H1 (cell line): ENCODE data around the gene NT5M. TPM values are rescaled to one million over a fixed set of nuclear protein-coding genes. Genes with fewer than 3 reads are reported as not detected.
A peak's percentile ranks its signal among the peaks of the same experiment; 100 is the strongest.

ENCODE experiments used
- CTCF ChIA-PET: fragments of 300-600 bp; sonication (Branson Sonifier 250); formaldehyde crosslinking; loops from one replicate; lab custom pipeline; 2021; ENCODE audit not compliant: partially characterized antibody; lab: Charles Lee
- POLR2A ChIA-PET: fragments of 300-600 bp; sonication (Branson Sonifier 250); formaldehyde crosslinking; loops from one replicate; lab custom pipeline; 2021; ENCODE audit warnings: inconsistent platforms; ENCODE audit not compliant: partially characterized antibody; lab: Charles Lee
- DNase-seq, 2 experiments: peaks; one replicate each; pipeline versions ENCODE4 v3.0.0 to v3.0.0-alpha.2; 2010 to 2022; ENCODE audit warnings: low spot score in 2 of 2, low read depth in 1 of 2, mixed read lengths in 1 of 2
- FAIRE-seq: peaks from 2 replicates; lab custom pipeline; 2011; peaks lifted over from hg19 to GRCh38; lab: Jason Lieb, UNC
- H2AFZ ChIP-seq: 2 replicates; pipeline ENCODE4 v1.8.1; 2012; ENCODE audit warnings: low read length, inconsistent platforms
- H2AK5ac ChIP-seq: 2 replicates; pipeline ENCODE4 v1.6.1; 2013; ENCODE audit warnings: low read depth, low read length
- H2BK120ac ChIP-seq: replicated peaks from 2 replicates; pipeline ENCODE3; 2013; ENCODE audit warnings: low read depth, low read length, inconsistent platforms
- H2BK12ac ChIP-seq: 2 replicates; pipeline ENCODE4 v1.6.1; 2013; ENCODE audit warnings: low read depth, low read length
- H2BK15ac ChIP-seq: 2 replicates; pipeline ENCODE4 v1.6.1; 2013; ENCODE audit warnings: low read length
- H2BK20ac ChIP-seq: 2 replicates; pipeline ENCODE4 v1.6.1; 2013; ENCODE audit warnings: low read length
- H2BK5ac ChIP-seq: 2 replicates; pipeline ENCODE4 v1.6.1; 2013; ENCODE audit warnings: low read depth, low read length
- H3K14ac ChIP-seq: 2 replicates; pipeline ENCODE4 v1.6.1; 2013; ENCODE audit warnings: inconsistent platforms; ENCODE audit not compliant: insufficient read length
- H3K18ac ChIP-seq: 2 replicates; pipeline ENCODE4 v1.6.1; 2013; ENCODE audit warnings: low read length; ENCODE audit errors: extremely low read depth
- H3K23ac ChIP-seq: 2 replicates; pipeline ENCODE4 v1.6.1; 2013; ENCODE audit warnings: inconsistent platforms; ENCODE audit not compliant: insufficient read length
- H3K23me2 ChIP-seq: 2 replicates; pipeline ENCODE4 v1.6.1; 2013; ENCODE audit warnings: low read depth, low read length
- H3K27ac ChIP-seq: 2 replicates; pipeline ENCODE4 v1.6.1; 2011; ENCODE audit warnings: low read depth, low read length, inconsistent platforms
- H3K27me3 ChIP-seq, 4 experiments: replicated peaks in 1 of 4; 1 replicate in 1 of 4; 2 replicates in 3 of 4; pipeline versions ENCODE4 v1.6.1 to v1.8.1; 2011 to 2013; ENCODE audit warnings: low read length in 3 of 4, mild to moderate bottlenecking in 3 of 4, inconsistent platforms in 2 of 4, mixed read lengths in 2 of 4, moderate library complexity in 1 of 4; ENCODE audit not compliant: control insufficient read depth in 3 of 4, insufficient read depth in 3 of 4; ENCODE audit errors: extremely low read depth in 1 of 4
- H3K36me3 ChIP-seq, 4 experiments: 2 replicates each; pipeline versions ENCODE4 v1.6.1 to v1.8.1; 2011 to 2013; ENCODE audit warnings: mild to moderate bottlenecking in 4 of 4, low read length in 3 of 4, moderate library complexity in 2 of 4, control low read depth in 1 of 4, inconsistent platforms in 1 of 4; ENCODE audit not compliant: insufficient read depth in 4 of 4, control insufficient read depth in 2 of 4
- H3K4ac ChIP-seq: replicated peaks from 2 replicates; pipeline ENCODE3; 2013; ENCODE audit warnings: low read length, low read depth, mixed read lengths, inconsistent platforms; ENCODE audit not compliant: insufficient read length
- H3K4me1 ChIP-seq, 4 experiments: replicated peaks in 1 of 4; 1 replicate in 1 of 4; 2 replicates in 3 of 4; pipeline versions ENCODE4 v1.6.1 to v1.8.1; 2011 to 2013; ENCODE audit warnings: low read length in 3 of 4, inconsistent platforms in 2 of 4, mixed read lengths in 1 of 4; ENCODE audit not compliant: insufficient read depth in 4 of 4, control insufficient read depth in 3 of 4
- H3K4me2 ChIP-seq, 2 experiments: 2 replicates each; pipeline versions ENCODE4 v1.6.1 to v1.8.1; 2011 to 2013; ENCODE audit warnings: low read depth in 2 of 2, low read length in 2 of 2, control low read depth in 1 of 2, inconsistent platforms in 1 of 2, mild to moderate bottlenecking in 1 of 2; ENCODE audit not compliant: insufficient read depth in 1 of 2
- H3K4me3 ChIP-seq, 4 experiments: fragments of 200-600, 300-600 bp in 1 of 4; sonication (generic), shearing (Covaris generic), sonication (Bioruptor Twin) in 1 of 4; 2 replicates each; pipeline versions ENCODE4 v1.5.1 to v1.8.1; 2011 to 2016; ENCODE audit warnings: low read length in 4 of 4, low read depth in 3 of 4, control low read depth in 2 of 4, inconsistent platforms in 2 of 4, mild to moderate bottlenecking in 2 of 4, mixed read lengths in 1 of 4, moderate library complexity in 1 of 4; ENCODE audit not compliant: insufficient read depth in 2 of 4; ENCODE audit errors: extremely low read depth in 1 of 4
- H3K56ac ChIP-seq: replicated peaks from 2 replicates; pipeline ENCODE3; 2013; ENCODE audit warnings: low read depth, mild to moderate bottlenecking, mixed read lengths, low read length, inconsistent platforms; ENCODE audit not compliant: insufficient read length
- H3K79me1 ChIP-seq: 2 replicates; pipeline ENCODE4 v1.6.1; 2013; ENCODE audit warnings: low read depth, low read length, control low read depth
- H3K79me2 ChIP-seq, 2 experiments: 2 replicates each; pipeline versions ENCODE4 v1.6.1 to v1.8.1; 2012 to 2013; ENCODE audit warnings: low read length in 2 of 2, mild to moderate bottlenecking in 2 of 2, inconsistent platforms in 1 of 2; ENCODE audit not compliant: insufficient read depth in 2 of 2, control insufficient read depth in 1 of 2
- H3K9ac ChIP-seq, 4 experiments: replicated peaks in 1 of 4; 1 replicate in 1 of 4; 2 replicates in 3 of 4; pipeline versions ENCODE4 v1.6.1 to v1.8.1; 2011 to 2013; ENCODE audit warnings: low read depth in 3 of 4, low read length in 3 of 4, control low read depth in 2 of 4, mild to moderate bottlenecking in 2 of 4, moderate library complexity in 2 of 4, inconsistent platforms in 1 of 4; ENCODE audit errors: extremely low read depth in 1 of 4
- H3K9me3 ChIP-seq, 2 experiments: 2 replicates each; pipeline versions ENCODE4 v1.6.1 to v1.8.1; 2012 to 2013; ENCODE audit warnings: mild to moderate bottlenecking in 2 of 2, moderate library complexity in 2 of 2, control low read depth in 1 of 2, inconsistent platforms in 1 of 2, low read depth in 1 of 2, low read length in 1 of 2, mixed read lengths in 1 of 2; ENCODE audit not compliant: insufficient read depth in 2 of 2
- H4K20me1 ChIP-seq, 2 experiments: replicated peaks in 1 of 2; 2 replicates each; pipeline versions ENCODE3 to v1.8.1; 2011 to 2013; ENCODE audit warnings: inconsistent platforms in 2 of 2, low read length in 2 of 2, mild to moderate bottlenecking in 1 of 2; ENCODE audit not compliant: insufficient read depth in 2 of 2, control insufficient read depth in 1 of 2
- H4K5ac ChIP-seq: 2 replicates; pipeline ENCODE4 v1.6.1; 2013; ENCODE audit warnings: low read length, low read depth, mixed read lengths, inconsistent platforms; ENCODE audit not compliant: insufficient read length
- H4K8ac ChIP-seq: 2 replicates; pipeline ENCODE4 v1.8.0; 2013; ENCODE audit warnings: mild to moderate bottlenecking, moderate library complexity, low read length, inconsistent platforms; ENCODE audit not compliant: insufficient read depth; ENCODE audit errors: extremely low read depth
- H4K91ac ChIP-seq: replicated peaks from 2 replicates; pipeline ENCODE3; 2013; ENCODE audit warnings: low read length, mixed read lengths, inconsistent platforms; ENCODE audit not compliant: insufficient read length
- ASH2L ChIP-seq: fragments of 200-600, 300-600 bp; sonication (generic); IDR thresholded peaks from one replicate; pipeline ENCODE4 v1.7.1; 2017; ENCODE audit warnings: low read length
- BRCA1 ChIP-seq: IDR thresholded peaks from 2 replicates; pipeline ENCODE4 v1.6.1; 2012; ENCODE audit warnings: low read depth, low read length, improper control_type of control experiment
- CEBPB ChIP-seq: IDR thresholded peaks from 2 replicates; pipeline ENCODE4 v1.6.1; 2012; ENCODE audit warnings: low read depth, low read length
- CHD2 ChIP-seq: IDR thresholded peaks from 2 replicates; pipeline ENCODE4 v1.6.1; 2012; ENCODE audit warnings: low read length, improper control_type of control experiment
- EP300 ChIP-seq, 2 experiments: IDR thresholded peaks; 1 replicate in 1 of 2; 2 replicates in 1 of 2; pipeline ENCODE4 v1.6.1; 2011 to 2012; ENCODE audit warnings: low read depth in 2 of 2, low read length in 2 of 2, mild to moderate bottlenecking in 2 of 2, borderline replicate concordance in 1 of 2, inconsistent platforms in 1 of 2, moderate library complexity in 1 of 2
- JUN ChIP-seq: IDR thresholded peaks from 2 replicates; pipeline ENCODE4 v1.6.1; 2011; ENCODE audit warnings: low read depth, mild to moderate bottlenecking, improper control_type of control experiment, low read length
- KDM1A ChIP-seq: fragments of 200-600, 300-600 bp; sonication (generic); IDR thresholded peaks from 2 replicates; pipeline ENCODE4 v1.7.1; 2016; ENCODE audit warnings: mild to moderate bottlenecking, low read length, borderline replicate concordance
- KDM4A ChIP-seq: IDR thresholded peaks from one replicate; pipeline ENCODE4 v1.7.1; 2012; ENCODE audit warnings: low read depth, mild to moderate bottlenecking, moderate library complexity, low read length, inconsistent platforms; ENCODE audit not compliant: severe bottlenecking
- RFX5 ChIP-seq: IDR thresholded peaks from 2 replicates; pipeline ENCODE4 v1.6.1; 2011; ENCODE audit warnings: low read depth, low read length, improper control_type of control experiment, borderline replicate concordance
- SIX5 ChIP-seq: IDR thresholded peaks from 2 replicates; pipeline ENCODE4 v1.6.1; 2011; ENCODE audit warnings: mild to moderate bottlenecking, low read depth, low read length
- SP2 ChIP-seq: IDR thresholded peaks from 2 replicates; pipeline ENCODE4 v1.6.1; 2012; ENCODE audit warnings: mild to moderate bottlenecking, low read length, inconsistent platforms
- TAF1 ChIP-seq: IDR thresholded peaks from 2 replicates; pipeline ENCODE4 v1.6.1; 2011; ENCODE audit warnings: mild to moderate bottlenecking, low read depth, low read length
- WGBS, 2 experiments: shearing (Covaris generic) in 1 of 2; methylation state at CpG; one replicate each; pipeline versions ENCODE4 v1.1.6 to v1.1.7; 2013 to 2015; ENCODE audit warnings: low lambda C conversion rate in 2 of 2, mixed read lengths in 2 of 2, inconsistent platforms in 1 of 2, low coverage in 1 of 2, missing lambda C conversion rate in 1 of 2; ENCODE audit not compliant: insufficient replicate concordance in 2 of 2, insufficient coverage in 1 of 2, insufficient read length in 1 of 2; ENCODE audit errors: extremely low coverage in 1 of 2, missing lambda C conversion rate in 1 of 2; 5-methylcytosine and 5-hydroxymethylcytosine counted together
- polyA plus RNA-seq, 7 experiments: library from polyadenylated mRNA; depleted of rRNA in 3 of 7; stranded (reverse) in 5 of 7; unstranded in 2 of 7; fragments of >200 nt in 5 of 7; fragments of 200-250 nt in 2 of 7; gene quantifications; 1 replicate in 5 of 7; 2 replicates in 1 of 7; 4 replicates in 1 of 7; pipeline versions ENCODE4 v1.2.1 to v1.2.3, GENCODE V29; 2011 to 2013; ENCODE audit warnings: missing spikeins in 2 of 7, mixed read lengths in 2 of 7
- total RNA-seq: library from RNA; stranded (reverse); fragmentation: NEBNext Ultra II Directional; extraction: Animal tissue kit (Norgen Biotek cat#: 25700); gene quantifications from 2 replicates; pipeline ENCODE4 v1.2.1, GENCODE V29; 2021
- TF ChIP-seq, protein P1 (sequence below): IDR thresholded peaks from 2 replicates; pipeline ENCODE4 v1.6.1; 2012; ENCODE audit warnings: inconsistent platforms

The NT5M gene
- total and polyA plus RNA-seq, 2 of the 8 experiments (the other 6 are each of a cell fraction or from before 2014, with no cell fraction given): 7.6 to 18.2 TPM

DNA sequence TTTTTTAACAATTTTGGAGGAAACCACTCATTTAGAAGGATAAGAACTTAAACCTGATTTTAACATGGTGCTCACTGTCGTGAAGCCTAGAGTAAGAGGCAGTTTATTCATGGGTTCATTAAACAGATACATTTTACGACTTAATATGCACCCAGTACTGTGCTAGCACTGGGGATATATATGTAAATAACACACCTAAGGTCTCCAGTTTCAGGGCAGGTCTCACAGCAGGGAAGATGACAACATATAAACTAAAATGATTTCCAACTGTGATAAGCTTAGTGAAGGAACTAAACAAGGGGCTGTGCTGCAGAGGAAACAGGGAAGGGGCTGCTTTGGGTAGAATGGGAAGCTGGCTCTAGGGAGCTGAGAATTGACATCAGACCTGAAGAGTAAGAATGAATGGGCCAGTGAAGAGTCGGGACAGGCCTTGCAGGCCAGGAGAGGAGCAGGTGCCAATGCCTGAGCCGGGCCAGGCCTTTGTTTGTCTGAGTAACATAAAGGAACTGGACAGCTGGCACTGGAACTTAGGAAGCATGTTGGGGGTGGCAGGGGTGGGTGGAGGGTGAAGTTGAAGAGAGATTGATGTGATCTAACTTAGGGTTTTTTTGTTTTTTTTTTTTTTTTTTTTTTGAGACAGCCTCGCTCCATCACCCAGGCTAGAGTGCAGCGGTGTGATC is 12.1 kb downstream of the NT5M start:
- Histone ChIP-seq H3K79me1 (no peaks in the 10 kb centered on the region), H3K9me3 (no peaks in the 10 kb centered on the region; a peak in 1 of 4 replicates), H2BK12ac (no peak overlapping the region), H2BK5ac (no peak overlapping the region), H3K27ac (0 out of 2 replicates have a peak overlapping the region, but pooled peaks have one; percentile 19), H2BK20ac (no peak overlapping the region), H3K14ac (no peak overlapping the region), H3K4me2 (no peak overlapping the region), H2BK15ac (no peak overlapping the region), H2BK120ac (no peak overlapping the region), H4K91ac (no peak overlapping the region), H3K23ac (no peak overlapping the region), H4K5ac (no peak overlapping the region), H3K27me3 (no peaks in the 10 kb centered on the region), H3K4me1 (0 out of 7 replicates have a peak, but pooled peaks cover 0 to 3% (median under 1%) of the 10 kb centered on the region in 4 experiments), H4K8ac (no peak overlapping the region), H3K23me2 (no peaks in the 10 kb centered on the region), H3K18ac (no peak overlapping the region), H3K36me3 (no peaks in the 10 kb centered on the region; a peak in 1 of 8 replicates), H3K4ac (no peak overlapping the region), H3K9ac (no peak overlapping the region; a peak in 1 of 7 replicates), H2AFZ (no peak overlapping the region), H2AK5ac (no peak overlapping the region), H3K79me2 (no peaks in the 10 kb centered on the region), H3K56ac (no peak overlapping the region), H4K20me1 (no peaks in the 10 kb centered on the region), H3K4me3 (no peak overlapping the region)
- no peak for DNase-seq
- 88% methylated on average over 5 of the region's 6 CpGs; no CpG with 5 or more reads in 1 of the 2 experiments for WGBS, 2 experiments
- ChIA-PET POLR2A (interaction anchor here (0.8 to 1.8 kb wide), 3 partner anchors 11 to 45 kb away, joined by 3 to 7 read pairs (median 3); partner anchors contain the start of gene COPS3), CTCF (interaction anchor here (0.7 to 1.1 kb wide), 4 partner anchors 9 to 45 kb away, joined by 3 to 4 read pairs (median 3); no protein-coding TSS in a partner anchor)
- no peak for FAIRE-seq
- TF ChIP-seq KDM4A (no peak), CEBPB (no peak), RFX5 (no peak), CHD2 (no peak), BRCA1 (no peak), JUN (no peak), SP2 (no peak), KDM1A (no peak), EP300 (IDR thresholded peaks at IDR 0.05; ENCODE audit: borderline replicate concordance in 1 of 2, low read depth in 2 of 2, low read length in 2 of 2) (no peak), ASH2L (no peak), SIX5 (no peak), TAF1 (no peak)
- TF ChIP-seq, protein P1, sequence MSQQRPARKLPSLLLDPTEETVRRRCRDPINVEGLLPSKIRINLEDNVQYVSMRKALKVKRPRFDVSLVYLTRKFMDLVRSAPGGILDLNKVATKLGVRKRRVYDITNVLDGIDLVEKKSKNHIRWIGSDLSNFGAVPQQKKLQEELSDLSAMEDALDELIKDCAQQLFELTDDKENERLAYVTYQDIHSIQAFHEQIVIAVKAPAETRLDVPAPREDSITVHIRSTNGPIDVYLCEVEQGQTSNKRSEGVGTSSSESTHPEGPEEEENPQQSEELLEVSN: no peak
